Measurements from ENCODE around the gene DSG1. TPM values are rescaled to one million over a fixed set of nuclear protein-coding genes. Genes with fewer than 3 reads are reported as not detected.

DSG1 gene
- total RNA-seq, 4 donors from 2014 or later = 693 to 1,832 (median 1,713) TPM

DNA sequence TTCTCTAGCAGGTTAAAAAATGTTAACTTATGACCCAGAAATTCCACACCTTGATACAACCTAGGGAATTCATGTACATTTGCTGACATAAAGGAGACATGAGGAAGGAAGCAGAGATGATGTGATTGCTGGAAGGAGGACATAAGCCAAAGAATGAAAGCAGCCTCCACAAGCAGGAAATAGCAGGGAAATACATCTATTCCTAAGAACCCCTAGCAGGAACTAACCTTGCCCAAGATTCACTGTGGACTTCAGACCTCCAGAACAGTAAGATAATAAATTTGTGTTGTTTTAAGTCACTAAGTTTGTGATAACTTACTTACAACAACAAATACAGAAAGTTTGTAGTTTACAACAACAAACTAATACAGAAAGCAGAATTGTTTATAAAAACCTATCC is 54.0 kb downstream of the DSG1 start:
- Histone ChIP-seq H3K9me3 (no peaks in the 10 kb centered on the region), H3K27ac (no peak overlapping the region), H3K4me1 (no peaks in the 10 kb centered on the region), H3K36me3 (no peaks in the 10 kb centered on the region), H3K27me3 (no peaks in the 10 kb centered on the region), H3K4me3 (no peak overlapping the region)
- DNase-seq (ENCODE audit: low spot score in 2 of 2) = no peak
- TF ChIP-seq POLR2A (IDR thresholded peaks at IDR 0.05) (no peak), EP300 (IDR thresholded peaks at IDR 0.05) (no peak)

DNA sequence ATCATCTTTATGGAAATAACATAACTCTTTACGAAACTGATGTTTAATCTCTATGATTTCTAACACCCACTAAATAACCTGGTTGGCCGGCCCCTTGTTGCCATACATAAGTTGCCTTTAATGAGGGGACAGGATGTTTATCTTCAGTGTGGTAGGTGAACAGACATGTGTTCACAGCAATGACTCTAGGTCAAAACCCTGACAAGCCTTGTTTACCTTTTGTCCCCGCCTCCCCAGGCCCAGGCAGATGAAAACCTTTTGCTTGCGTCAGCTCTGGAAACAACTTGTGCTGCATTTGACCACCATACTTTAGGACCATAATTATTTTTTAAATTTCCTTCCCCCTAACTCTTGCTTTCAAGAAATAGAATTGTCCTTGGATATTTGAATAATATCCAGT is 55.7 kb downstream of the DSG1 start:
- H3K27me3 ChIP-seq = no peaks in the 10 kb centered on the region
- H3K4me1 ChIP-seq = no peaks in the 10 kb centered on the region
- TF ChIP-seq, protein P1, sequence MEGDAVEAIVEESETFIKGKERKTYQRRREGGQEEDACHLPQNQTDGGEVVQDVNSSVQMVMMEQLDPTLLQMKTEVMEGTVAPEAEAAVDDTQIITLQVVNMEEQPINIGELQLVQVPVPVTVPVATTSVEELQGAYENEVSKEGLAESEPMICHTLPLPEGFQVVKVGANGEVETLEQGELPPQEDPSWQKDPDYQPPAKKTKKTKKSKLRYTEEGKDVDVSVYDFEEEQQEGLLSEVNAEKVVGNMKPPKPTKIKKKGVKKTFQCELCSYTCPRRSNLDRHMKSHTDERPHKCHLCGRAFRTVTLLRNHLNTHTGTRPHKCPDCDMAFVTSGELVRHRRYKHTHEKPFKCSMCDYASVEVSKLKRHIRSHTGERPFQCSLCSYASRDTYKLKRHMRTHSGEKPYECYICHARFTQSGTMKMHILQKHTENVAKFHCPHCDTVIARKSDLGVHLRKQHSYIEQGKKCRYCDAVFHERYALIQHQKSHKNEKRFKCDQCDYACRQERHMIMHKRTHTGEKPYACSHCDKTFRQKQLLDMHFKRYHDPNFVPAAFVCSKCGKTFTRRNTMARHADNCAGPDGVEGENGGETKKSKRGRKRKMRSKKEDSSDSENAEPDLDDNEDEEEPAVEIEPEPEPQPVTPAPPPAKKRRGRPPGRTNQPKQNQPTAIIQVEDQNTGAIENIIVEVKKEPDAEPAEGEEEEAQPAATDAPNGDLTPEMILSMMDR (IDR thresholded peaks at IDR 0.05) = no peak
- H3K9me3 ChIP-seq = no peaks in the 10 kb centered on the region
- no peaks in the 10 kb centered on the region for H3K36me3 ChIP-seq
- no peak overlapping the region for H3K4me3 ChIP-seq
- no peak for DNase-seq (ENCODE audit: low spot score in 2 of 2)
- no peak overlapping the region for H3K27ac ChIP-seq
- 79% methylated on average over 4 of the region's 4 CpGs for WGBS

DNA sequence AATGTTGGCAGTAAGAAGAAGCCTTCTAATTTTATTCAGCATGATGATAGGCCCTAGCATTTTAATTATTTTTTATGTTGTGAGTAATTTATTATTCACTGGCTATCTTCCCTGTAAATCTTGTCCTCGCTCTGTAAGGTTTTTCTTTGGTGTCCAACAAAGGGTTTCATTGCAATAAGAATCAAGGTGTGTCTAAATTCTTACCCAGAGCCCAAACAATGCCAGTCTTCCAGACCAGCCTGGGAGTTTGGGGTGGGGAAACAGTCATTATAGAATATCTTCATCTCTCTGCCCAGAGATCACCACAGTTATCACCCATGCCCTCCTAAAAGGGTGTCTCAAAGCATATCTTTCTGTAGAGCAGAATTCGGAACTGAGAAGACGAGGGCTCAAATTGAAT is 58.5 kb downstream of the DSG1 start, which contains the start of gene DSG4:
Gene DSG4 (plus strand): TSS at position 301 of the 400 bp plus-strand sequence. CDS start 135 bp downstream, outside the sequence.
- TF ChIP-seq EP300 (IDR thresholded peaks at IDR 0.05) = no peak
- no peak for TF ChIP-seq POLR2AphosphoS5 (IDR thresholded peaks at IDR 0.05)
- TF ChIP-seq POLR2A (IDR thresholded peaks at IDR 0.05) = no peak
- TF ChIP-seq, protein P1 (IDR thresholded peaks at IDR 0.05) = no peak
- no peaks in the 10 kb centered on the region for H3K27me3 ChIP-seq
- H3K36me3 ChIP-seq = no peaks in the 10 kb centered on the region
- no peak for DNase-seq (ENCODE audit: low spot score in 2 of 2)
- H3K27ac ChIP-seq = no peak within 1 kb of the TSS
- H3K4me1 ChIP-seq = no peaks in the 10 kb centered on the region
- no peaks in the 10 kb centered on the region for H3K9me3 ChIP-seq
- no peak within 1 kb of the TSS for H3K4me3 ChIP-seq
- 84% methylated on average over 3 of the region's 3 CpGs for WGBS

DNA sequence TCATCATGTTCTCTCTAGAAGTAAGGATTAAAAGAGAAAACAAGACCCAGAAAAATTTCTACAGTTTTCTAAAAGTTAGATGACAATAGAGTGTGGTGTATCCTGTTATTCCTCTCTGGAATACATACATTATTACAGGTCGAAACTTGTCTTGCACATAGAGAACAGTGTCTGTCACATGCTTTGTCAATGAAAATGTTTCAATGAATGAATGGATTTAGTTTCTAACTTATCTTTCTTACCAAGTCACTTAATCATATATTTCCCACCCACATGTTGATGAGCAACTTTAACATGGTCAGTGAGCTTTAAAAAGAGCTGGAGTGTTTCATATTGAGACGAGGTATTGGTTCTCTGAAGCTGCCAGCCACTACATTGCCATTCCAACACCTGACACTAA is 63.0 kb downstream of the DSG1 start:
- H3K27ac ChIP-seq = no peak overlapping the region
- H3K4me3 ChIP-seq = no peak overlapping the region
- TF ChIP-seq, protein P1 (IDR thresholded peaks at IDR 0.05) = no peak
- no peak for TF ChIP-seq POLR2AphosphoS5 (IDR thresholded peaks at IDR 0.05)
- TF ChIP-seq EP300 (IDR thresholded peaks at IDR 0.05) = no peak
- TF ChIP-seq POLR2A (IDR thresholded peaks at IDR 0.05) = no peak
- no peak for DNase-seq (ENCODE audit: low spot score in 2 of 2)
- H3K9me3 ChIP-seq = no peaks in the 10 kb centered on the region
- 74% methylated on average over 2 of the region's 2 CpGs for WGBS
- H3K4me1 ChIP-seq = no peaks in the 10 kb centered on the region
- no peaks in the 10 kb centered on the region for H3K36me3 ChIP-seq
- H3K27me3 ChIP-seq = no peaks in the 10 kb centered on the region

DNA sequence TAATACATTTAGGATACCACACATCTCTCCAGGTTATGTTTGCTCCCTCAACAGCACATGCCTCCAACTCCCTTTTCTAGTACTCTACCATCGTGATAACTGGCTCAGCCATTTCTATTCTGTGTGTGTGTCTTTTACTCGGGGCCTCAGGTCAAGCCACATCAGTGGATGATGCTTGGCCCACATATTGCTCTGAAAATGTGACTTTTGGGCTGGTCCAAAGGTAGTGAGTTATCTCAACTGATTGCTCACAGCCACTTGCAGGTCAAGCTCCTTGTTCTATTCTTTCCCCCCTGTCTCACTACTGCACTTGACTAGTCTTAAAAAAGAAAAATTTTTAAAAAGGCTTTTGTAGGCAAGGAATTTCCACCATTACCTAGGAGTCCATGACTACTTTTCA is 64.1 kb downstream of the DSG1 start:
- Histone ChIP-seq H3K4me3 (no peak overlapping the region), H3K9me3 (no peaks in the 10 kb centered on the region), H3K27ac (no peak overlapping the region), H3K4me1 (no peaks in the 10 kb centered on the region), H3K27me3 (no peaks in the 10 kb centered on the region), H3K36me3 (no peaks in the 10 kb centered on the region)
- 88% methylated on average over 2 of the region's 2 CpGs for WGBS
- no peak for DNase-seq (ENCODE audit: low spot score in 2 of 2)
- TF ChIP-seq, protein P1 (IDR thresholded peaks at IDR 0.05) = no peak
- TF ChIP-seq POLR2AphosphoS5 (IDR thresholded peaks at IDR 0.05) = no peak
- no peak for TF ChIP-seq POLR2A (IDR thresholded peaks at IDR 0.05)
- no peak for TF ChIP-seq EP300 (IDR thresholded peaks at IDR 0.05)

DNA sequence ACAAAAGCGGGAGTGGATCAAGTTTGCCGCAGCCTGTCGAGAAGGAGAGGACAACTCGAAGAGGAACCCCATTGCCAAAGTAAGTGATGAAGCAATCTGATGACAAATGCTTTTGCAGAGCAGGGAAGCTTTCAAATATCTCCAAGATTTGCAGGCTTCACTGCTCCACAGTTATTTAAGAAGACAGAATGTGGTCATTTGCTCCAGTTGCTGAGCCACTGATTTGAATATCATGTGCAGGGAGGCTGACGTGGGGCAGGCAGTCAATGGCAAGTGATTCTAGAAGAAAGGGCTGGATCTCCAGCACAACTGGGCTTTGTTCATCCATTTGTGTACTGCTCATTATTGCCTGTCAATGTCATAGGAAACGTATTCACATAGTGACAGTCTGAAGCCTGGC is 68.8 kb downstream of the DSG1 start:
- Histone ChIP-seq H3K4me1 (no peaks in the 10 kb centered on the region), H3K9me3 (no peaks in the 10 kb centered on the region), H3K36me3 (no peaks in the 10 kb centered on the region), H3K27me3 (no peaks in the 10 kb centered on the region), H3K4me3 (no peak overlapping the region), H3K27ac (no peak overlapping the region)
- DNase-seq (ENCODE audit: low spot score in 2 of 2) = no peak
- TF ChIP-seq POLR2AphosphoS5 (IDR thresholded peaks at IDR 0.05) (no peak), EP300 (IDR thresholded peaks at IDR 0.05) (no peak), POLR2A (IDR thresholded peaks at IDR 0.05) (no peak)
- TF ChIP-seq, protein P1 (IDR thresholded peaks at IDR 0.05) = no peak
- 83% methylated on average over 6 of the region's 6 CpGs for WGBS
